ENCODE results near the gene CYP2A7.

DNA sequence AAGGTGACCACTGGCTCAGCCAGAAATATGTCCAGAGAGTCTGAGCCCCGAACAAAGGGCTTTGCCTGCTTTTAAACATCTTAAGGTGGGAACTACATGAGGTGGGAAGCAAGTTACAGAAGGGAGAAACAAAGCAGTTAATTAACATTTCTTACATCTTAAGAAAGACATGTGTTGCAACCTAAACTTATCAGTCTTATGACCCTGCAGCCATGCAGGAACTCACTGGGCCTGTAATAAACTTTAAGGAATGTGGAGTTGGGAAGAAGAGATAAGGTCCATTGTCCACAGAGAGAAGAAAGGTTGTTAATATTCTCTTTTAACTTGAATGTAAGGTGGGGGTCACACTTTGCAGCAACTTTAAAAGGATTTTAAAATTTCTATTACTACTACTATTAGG is 46.8 kb upstream of the CYP2A7 start:
- TF ChIP-seq, protein P1, sequence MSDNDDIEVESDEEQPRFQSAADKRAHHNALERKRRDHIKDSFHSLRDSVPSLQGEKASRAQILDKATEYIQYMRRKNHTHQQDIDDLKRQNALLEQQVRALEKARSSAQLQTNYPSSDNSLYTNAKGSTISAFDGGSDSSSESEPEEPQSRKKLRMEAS (IDR thresholded peaks at IDR 0.05): no peak
- no peak for TF ChIP-seq TEAD4 (IDR thresholded peaks at IDR 0.05; ENCODE audit: low read depth, low read length)
- TF ChIP-seq CTCF (IDR thresholded peaks at IDR 0.05; ENCODE audit: control extremely low read depth in 1 of 3, insufficient read depth in 1 of 3, low read depth in 1 of 3, low read length in 3 of 3): no peak
- TF ChIP-seq JUN (IDR thresholded peaks at IDR 0.05; ENCODE audit: low read depth, low read length): no peak
- TF ChIP-seq TBP (IDR thresholded peaks at IDR 0.05; ENCODE audit: low read depth, low read length): no peak
- TF ChIP-seq POLR2A (IDR thresholded peaks at IDR 0.05; ENCODE audit: control extremely low read depth in 1 of 2, low read depth in 2 of 2, low read length in 2 of 2): no peak
- no peak for TF ChIP-seq SIN3A (conservative IDR thresholded peaks at IDR 0.05 in 1 of 2, IDR thresholded peaks at IDR 0.05 in 1 of 2; ENCODE audit: low read depth in 1 of 2, low read length in 2 of 2)
- TF ChIP-seq EZH2 (IDR thresholded peaks at IDR 0.05; ENCODE audit: low read depth, low read length, severe bottlenecking): no peak
- no peak for TF ChIP-seq RAD21 (IDR thresholded peaks at IDR 0.05 in 1 of 2, conservative IDR thresholded peaks at IDR 0.05 in 1 of 2; ENCODE audit: low read depth in 2 of 2, low read length in 2 of 2)
